ENCODE results near the gene SMG7. TPM values are rescaled to one million over a fixed set of nuclear protein-coding genes. Genes with fewer than 3 reads are reported as not detected.

Gene SMG7
- total RNA-seq, 2 experiments from 2014 or later = 61.4 to 65.1 TPM

GRCh38 chr1:183578856-183579255 is 106.6 kb downstream of the SMG7 start:
- DNase-seq = no peak
- Mint-ChIP-seq H3K27ac (no peak overlapping the region), H3K36me3 (no peaks in the 10 kb centered on the region), H3K4me1 (peaks cover 7% of the 10 kb centered on the region), H3K4me3 (no peak overlapping the region), H3K9me3 (no peaks in the 10 kb centered on the region), H3K27me3 (no peaks in the 10 kb centered on the region)

DNA sequence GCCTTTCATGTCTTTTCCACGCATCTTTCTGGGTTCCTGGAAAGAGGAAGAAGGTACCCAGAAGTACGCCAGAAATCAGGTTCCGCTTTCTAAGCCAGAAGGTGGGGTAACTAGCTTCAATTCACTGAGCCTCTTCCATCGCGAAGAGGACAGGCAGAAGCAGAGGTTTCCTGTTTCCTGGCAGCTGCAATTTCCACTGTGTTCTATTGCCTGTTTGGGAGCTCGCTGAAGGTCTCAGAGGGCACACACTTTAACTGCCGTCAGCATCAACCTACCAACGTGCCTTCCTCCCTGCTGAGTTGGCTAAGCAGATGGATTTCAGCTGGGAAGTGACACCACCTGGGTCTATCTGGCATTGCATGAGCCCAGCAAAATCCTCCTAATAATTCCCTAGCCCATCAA is 108.0 kb downstream of the SMG7 start:
- no peaks in the 10 kb centered on the region for H3K27me3 Mint-ChIP-seq
- no peaks in the 10 kb centered on the region for H3K36me3 Mint-ChIP-seq
- peak overlapping the region; percentile 37 for H3K4me3 Mint-ChIP-seq
- peaks cover 10% of the 10 kb centered on the region for H3K4me1 Mint-ChIP-seq
- no peaks in the 10 kb centered on the region for H3K9me3 Mint-ChIP-seq
- H3K27ac Mint-ChIP-seq = no peak overlapping the region
- DNase-seq = peak; percentile 16

DNA sequence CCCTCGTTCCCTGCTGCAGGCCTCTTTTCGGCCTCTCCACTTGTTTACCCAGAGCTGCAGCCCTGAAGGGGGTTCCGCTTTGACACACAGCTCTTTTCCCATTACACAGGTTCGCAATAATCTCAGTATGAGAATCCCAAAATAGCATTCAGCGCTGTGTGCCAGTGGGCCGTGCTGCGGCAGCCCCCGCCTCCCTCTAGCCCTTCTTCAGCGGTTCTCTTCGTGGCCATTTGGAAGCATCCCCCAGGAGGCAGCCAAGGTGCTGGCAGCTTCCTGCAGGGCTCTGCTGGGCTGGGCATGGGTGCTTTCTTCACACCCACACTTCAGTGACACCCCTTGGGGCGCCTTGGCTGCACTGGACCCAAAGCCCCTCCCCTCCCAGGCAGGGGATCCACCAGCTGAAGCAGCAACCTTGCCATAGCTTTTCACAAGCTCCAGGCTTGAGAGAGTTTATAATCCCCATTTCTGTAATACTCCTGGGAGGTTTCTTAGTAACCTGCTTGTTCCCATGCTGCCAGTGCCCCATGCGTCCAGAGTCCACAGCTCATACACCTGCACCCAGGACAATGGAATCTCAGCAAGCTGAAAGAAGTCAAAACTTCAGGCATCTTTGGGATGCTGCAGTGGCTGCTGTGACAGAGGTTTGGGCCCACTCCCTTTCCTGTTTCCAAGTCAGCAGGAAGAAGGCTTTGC is 109.9 kb downstream of the SMG7 start:
- no peaks in the 10 kb centered on the region for H3K27me3 Mint-ChIP-seq
- no peak overlapping the region for H3K4me3 Mint-ChIP-seq
- H3K9me3 Mint-ChIP-seq = no peaks in the 10 kb centered on the region
- peaks cover 10% of the 10 kb centered on the region for H3K4me1 Mint-ChIP-seq
- H3K27ac Mint-ChIP-seq = no peak overlapping the region
- DNase-seq = no peak
- H3K36me3 Mint-ChIP-seq = no peaks in the 10 kb centered on the region

DNA sequence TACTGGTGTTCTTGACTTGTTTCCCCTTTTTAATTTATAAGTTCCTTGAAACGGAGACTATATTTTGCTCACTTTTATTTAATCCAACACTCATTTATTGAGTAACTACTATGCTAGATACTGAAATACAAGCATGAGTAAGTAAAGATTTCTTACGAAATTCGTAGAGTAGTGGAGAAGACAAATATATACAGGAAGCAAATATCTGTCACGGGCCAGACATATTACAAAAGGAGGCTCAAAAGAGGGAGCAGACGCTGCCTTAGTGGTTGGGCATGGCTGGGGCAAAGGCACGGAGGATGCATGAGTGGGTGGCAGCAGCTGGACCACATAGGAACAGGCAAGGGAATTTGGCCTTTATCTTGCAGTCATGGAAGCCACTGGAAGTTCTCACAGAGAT is 111.2 kb downstream of the SMG7 start:
- H3K27ac Mint-ChIP-seq = no peak overlapping the region
- no peak for DNase-seq
- no peaks in the 10 kb centered on the region for H3K27me3 Mint-ChIP-seq
- no peak overlapping the region for H3K4me3 Mint-ChIP-seq
- H3K9me3 Mint-ChIP-seq = no peaks in the 10 kb centered on the region
- H3K36me3 Mint-ChIP-seq = no peaks in the 10 kb centered on the region
- peaks cover 10% of the 10 kb centered on the region for H3K4me1 Mint-ChIP-seq

- no peak overlapping the region for H3K27ac Mint-ChIP-seq
- no peaks in the 10 kb centered on the region for H3K9me3 Mint-ChIP-seq
- no peaks in the 10 kb centered on the region for H3K27me3 Mint-ChIP-seq
- H3K4me3 Mint-ChIP-seq = no peak overlapping the region
- peaks cover 10% of the 10 kb centered on the region for H3K4me1 Mint-ChIP-seq
- no peaks in the 10 kb centered on the region for H3K36me3 Mint-ChIP-seq
- no peak for DNase-seq
Measured at GRCh38 chr1:183584147-183584546, 111.8 kb downstream of the SMG7 start.

- no peaks in the 10 kb centered on the region for H3K9me3 Mint-ChIP-seq
- no peak overlapping the region for H3K4me3 Mint-ChIP-seq
- no peak overlapping the region for H3K27ac Mint-ChIP-seq
- H3K36me3 Mint-ChIP-seq = no peaks in the 10 kb centered on the region
- no peak for DNase-seq
- no peaks in the 10 kb centered on the region for H3K27me3 Mint-ChIP-seq
- H3K4me1 Mint-ChIP-seq = peaks cover 8% of the 10 kb centered on the region
Measured at GRCh38 chr1:183585038-183585437, 112.7 kb downstream of the SMG7 start.

DNA sequence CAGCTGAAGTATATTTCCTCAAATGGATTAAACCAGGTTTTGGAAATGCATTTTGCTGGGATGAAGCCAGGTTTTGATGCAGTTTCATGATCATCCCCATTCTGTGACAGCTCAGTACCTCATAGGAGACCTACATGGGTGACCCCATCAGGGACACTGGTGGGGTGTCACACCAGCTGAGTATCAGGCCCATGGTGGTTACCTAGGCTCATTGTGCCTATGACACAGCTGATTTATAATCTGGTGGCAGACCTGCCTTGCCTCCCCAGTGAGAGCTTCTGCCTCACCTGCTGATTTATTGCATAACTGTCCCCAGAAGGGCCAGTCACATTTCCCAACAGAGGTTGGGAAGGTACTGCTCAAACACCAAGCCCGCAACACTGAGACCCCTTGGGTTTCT is 114.2 kb downstream of the SMG7 start:
- Mint-ChIP-seq H3K36me3 (no peaks in the 10 kb centered on the region), H3K4me3 (no peak overlapping the region), H3K4me1 (peaks cover 13% of the 10 kb centered on the region), H3K27me3 (no peaks in the 10 kb centered on the region), H3K9me3 (no peaks in the 10 kb centered on the region), H3K27ac (no peak overlapping the region)
- DNase-seq = no peak

DNA sequence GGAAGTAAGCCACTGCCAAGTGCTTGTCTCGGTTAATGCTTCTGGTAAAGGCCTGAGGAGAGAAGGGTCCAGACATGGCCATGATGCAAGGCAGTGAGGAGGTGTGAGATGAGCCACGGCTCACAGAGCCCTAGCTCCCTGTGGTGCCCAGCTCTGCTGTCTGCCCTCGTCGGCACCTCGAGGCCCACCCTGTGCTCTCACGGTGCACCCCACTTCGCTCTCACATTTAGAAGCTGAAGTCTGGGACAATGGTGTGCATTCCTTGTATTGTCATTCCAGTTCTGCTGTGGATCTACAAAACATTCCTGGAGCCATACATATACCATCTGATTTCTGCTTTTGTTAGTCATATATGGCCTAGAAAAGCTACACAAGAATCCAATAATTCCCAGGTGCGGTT is 114.6 kb downstream of the SMG7 start:
- Mint-ChIP-seq H3K4me1 (peaks cover 13% of the 10 kb centered on the region), H3K27me3 (no peaks in the 10 kb centered on the region), H3K4me3 (no peak overlapping the region), H3K36me3 (no peaks in the 10 kb centered on the region), H3K9me3 (no peaks in the 10 kb centered on the region), H3K27ac (no peak overlapping the region)
- no peak for DNase-seq

DNA sequence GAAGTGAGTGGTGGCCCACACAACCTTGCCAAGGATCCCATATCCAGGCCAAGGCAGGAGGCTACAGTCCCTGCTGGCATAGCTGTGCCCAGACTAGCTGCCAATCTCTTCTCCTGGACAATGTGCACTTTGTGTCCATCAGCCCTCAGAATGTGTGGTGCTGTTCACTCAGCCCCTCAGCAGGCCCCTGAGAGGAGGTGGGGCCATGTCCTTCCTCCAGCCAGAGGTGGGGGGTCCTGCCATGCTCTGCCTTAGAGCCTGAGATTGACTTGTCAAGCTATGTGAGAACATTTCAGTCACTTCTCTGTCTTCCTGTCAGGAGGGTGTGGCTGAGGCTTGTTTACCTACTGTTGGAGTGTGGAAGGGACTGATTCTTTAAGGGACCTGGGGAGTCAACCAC is 116.5 kb downstream of the SMG7 start:
- Mint-ChIP-seq H3K27ac (no peak overlapping the region), H3K4me3 (no peak overlapping the region), H3K27me3 (no peaks in the 10 kb centered on the region), H3K9me3 (no peaks in the 10 kb centered on the region), H3K36me3 (no peaks in the 10 kb centered on the region), H3K4me1 (peaks cover 19% of the 10 kb centered on the region)
- no peak for DNase-seq

DNA sequence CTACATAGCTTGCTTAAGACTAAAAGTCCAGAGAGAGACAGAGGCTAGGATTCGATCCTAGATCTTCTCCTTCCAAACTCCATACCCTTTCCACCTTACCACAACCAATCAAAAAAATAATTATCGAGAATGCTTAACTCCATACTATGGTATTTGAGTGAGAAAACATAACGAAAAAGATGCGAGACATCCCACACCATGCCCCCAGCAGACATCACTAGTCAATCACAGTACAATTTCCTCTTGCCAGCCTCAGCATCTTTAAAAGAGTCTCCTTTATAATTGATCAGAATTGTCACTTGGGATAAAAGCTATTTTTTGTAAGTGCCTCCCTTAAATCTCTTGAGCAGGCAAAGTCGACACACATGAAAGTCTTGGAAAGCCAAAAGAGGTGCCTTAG is 117.1 kb downstream of the SMG7 start:
- DNase-seq = no peak
- Mint-ChIP-seq H3K9me3 (no peaks in the 10 kb centered on the region), H3K27ac (no peak overlapping the region), H3K36me3 (no peaks in the 10 kb centered on the region), H3K4me3 (peak overlapping the region; percentile 44), H3K27me3 (no peaks in the 10 kb centered on the region), H3K4me1 (peaks cover 19% of the 10 kb centered on the region)

DNA sequence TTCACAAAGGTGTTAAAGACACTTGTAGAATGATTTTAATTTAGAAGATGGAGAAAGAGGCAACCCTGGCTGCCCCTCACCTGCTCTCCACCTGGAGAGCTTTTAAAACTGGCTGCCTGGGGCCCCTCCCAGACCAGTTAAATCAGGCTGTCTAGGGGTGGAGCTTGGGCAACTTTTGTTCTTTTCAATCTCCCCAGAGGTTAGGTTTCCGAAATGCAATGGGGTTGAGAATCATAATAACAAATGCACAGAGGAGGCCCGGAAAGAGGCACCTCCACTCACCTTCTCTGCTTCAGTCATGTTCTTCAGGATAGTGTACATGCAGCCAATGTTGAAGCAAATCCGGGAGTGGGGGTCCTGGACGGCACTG is 117.6 kb downstream of the SMG7 start:
- peaks cover 19% of the 10 kb centered on the region for H3K4me1 Mint-ChIP-seq
- DNase-seq = no peak
- no peaks in the 10 kb centered on the region for H3K9me3 Mint-ChIP-seq
- H3K36me3 Mint-ChIP-seq = no peaks in the 10 kb centered on the region
- no peaks in the 10 kb centered on the region for H3K27me3 Mint-ChIP-seq
- peak overlapping the region; percentile 44 for H3K4me3 Mint-ChIP-seq
- peak overlapping the region; percentile 70 for H3K27ac Mint-ChIP-seq

DNA sequence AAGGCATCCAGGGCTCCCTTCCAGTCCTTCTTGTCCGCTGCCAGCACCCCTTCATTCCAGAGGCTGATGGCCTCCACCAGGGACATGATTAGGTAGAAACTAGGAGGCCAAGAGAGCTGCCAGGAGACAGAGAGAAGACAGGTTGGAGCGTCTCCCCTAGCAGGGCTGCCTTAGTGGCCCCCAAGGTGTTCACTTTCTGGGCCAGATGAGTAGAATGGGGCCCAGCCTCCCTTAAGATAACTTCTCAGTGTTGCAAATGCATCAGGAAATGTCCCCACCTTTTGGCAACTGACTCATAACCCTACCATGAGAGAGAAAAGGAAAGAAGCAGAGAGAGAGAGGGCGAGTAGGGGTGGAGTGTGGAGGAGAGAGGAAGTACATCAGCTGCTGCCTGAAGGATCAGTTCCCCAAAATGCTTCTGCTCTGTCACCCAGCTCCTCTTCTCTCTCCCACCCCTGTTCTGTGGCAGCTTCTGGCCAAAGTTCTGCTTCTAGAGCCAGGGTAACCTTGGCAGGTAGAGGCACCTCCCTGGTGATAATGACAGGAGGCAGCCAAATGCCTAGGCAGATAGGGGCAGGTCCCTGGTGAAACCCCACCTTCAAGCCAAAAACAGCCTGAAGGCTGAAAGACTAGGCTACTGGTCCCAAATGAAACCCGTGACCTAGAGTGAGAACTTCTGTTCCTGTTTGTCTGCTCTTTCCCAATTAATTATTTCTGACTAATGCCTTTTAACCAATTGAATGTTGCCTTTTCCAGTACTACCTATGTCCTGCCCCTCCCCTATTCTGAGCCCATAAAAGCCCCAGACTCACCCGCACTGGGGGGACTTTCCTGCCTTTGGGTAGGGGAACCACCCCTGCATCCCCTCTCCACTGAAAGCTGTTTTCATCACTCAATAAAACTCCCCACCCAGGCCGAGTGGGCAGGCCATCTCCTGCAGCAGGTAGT is 118.2 kb downstream of the SMG7 start, which contains the start of gene NCF2:
TSS of gene NCF2 (minus strand) at position 216 of the 948 bp plus-strand sequence. CDS start at position 86, 130 bp downstream.
- peak within 1 kb of the TSS; percentile 44 for H3K4me3 Mint-ChIP-seq
- peak within 1 kb of the TSS; percentile 70 for H3K27ac Mint-ChIP-seq
- H3K4me1 Mint-ChIP-seq = peaks cover 17% of the 10 kb centered on the region
- no peaks in the 10 kb centered on the region for H3K27me3 Mint-ChIP-seq
- no peaks in the 10 kb centered on the region for H3K36me3 Mint-ChIP-seq
- peak; percentile 53 for DNase-seq
- H3K9me3 Mint-ChIP-seq = no peaks in the 10 kb centered on the region

DNA sequence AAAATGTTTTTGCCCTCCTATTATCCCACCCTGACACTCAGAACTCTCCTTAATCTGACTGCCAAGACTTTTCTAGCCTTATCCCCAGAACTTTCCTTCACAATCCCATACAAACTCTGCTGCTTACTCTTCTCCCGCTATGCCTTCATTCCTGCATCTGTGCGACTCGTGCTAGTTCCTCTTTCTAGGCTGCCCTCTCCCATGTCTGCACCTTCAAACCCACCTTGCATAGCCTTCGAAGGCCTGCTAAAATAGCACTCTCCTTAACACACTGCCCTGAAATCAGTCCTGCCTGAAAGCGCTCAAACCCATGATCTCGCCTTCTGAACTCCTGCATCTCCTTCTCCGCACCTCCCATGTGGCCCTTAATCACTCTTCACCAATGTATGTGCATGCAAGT is 120.4 kb downstream of the SMG7 start:
- H3K4me3 Mint-ChIP-seq = no peak overlapping the region

DNA sequence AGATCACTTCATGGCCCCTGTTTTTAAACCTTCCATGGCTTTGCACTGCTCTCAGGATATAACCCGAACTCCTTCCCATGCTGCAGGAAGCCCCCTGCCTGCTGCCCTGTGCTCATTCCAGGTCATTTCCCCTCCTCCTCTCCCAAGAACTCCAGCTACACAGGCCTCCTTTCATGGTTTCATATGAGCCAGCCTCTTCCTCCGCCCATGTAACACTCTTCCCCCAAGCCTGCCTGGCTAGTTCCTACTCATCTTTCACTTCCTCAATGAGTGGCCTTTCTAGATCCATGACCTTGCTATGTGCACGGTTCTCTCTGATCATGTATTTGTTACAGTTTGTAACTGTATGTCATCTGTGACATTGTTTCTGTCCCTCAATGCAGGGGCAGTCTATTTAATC is 121.1 kb downstream of the SMG7 start:
- DNase-seq = no peak
- Mint-ChIP-seq H3K4me3 (no peak overlapping the region), H3K27ac (peak overlapping the region; percentile 5), H3K4me1 (peaks cover 19% of the 10 kb centered on the region), H3K9me3 (no peaks in the 10 kb centered on the region), H3K27me3 (peaks cover 6% of the 10 kb centered on the region), H3K36me3 (no peaks in the 10 kb centered on the region)

More for the DNA sequence above, 120.4 kb downstream of the SMG7 start:
- Mint-ChIP-seq H3K27me3 (peaks cover 6% of the 10 kb centered on the region), H3K36me3 (no peaks in the 10 kb centered on the region), H3K9me3 (no peaks in the 10 kb centered on the region), H3K4me1 (peaks cover 17% of the 10 kb centered on the region), H3K27ac (no peak overlapping the region)
- DNase-seq = no peak

GRCh38 chr1:183595537-183595936 is 123.2 kb downstream of the SMG7 start:
- Mint-ChIP-seq H3K4me1 (peaks cover 17% of the 10 kb centered on the region), H3K36me3 (no peaks in the 10 kb centered on the region), H3K27ac (no peak overlapping the region), H3K9me3 (no peaks in the 10 kb centered on the region), H3K4me3 (no peak overlapping the region), H3K27me3 (peaks cover 6% of the 10 kb centered on the region)
- no peak for DNase-seq
